ENCODE data around the gene BNC2. TPM values are rescaled to one million over a fixed set of nuclear protein-coding genes. Genes with fewer than 3 reads are reported as not detected.

BNC2 gene
- total RNA-seq, 4 donors from 2014 or later = 20.5 to 55.4 (median 26.2) TPM

GRCh38 chr9:16417749-16418148 lies 452.7 kb downstream of the BNC2 start:
- Histone ChIP-seq H3K4me3 (no peak overlapping the region), H3K36me3 (no peaks in the 10 kb centered on the region), H3K27ac (peak overlapping the region; percentile 11 to 41 (median 28)), H3K4me1 (peaks cover 3 to 23% (median 5%) of the 10 kb centered on the region in 4 donors), H3K9me3 (no peaks in the 10 kb centered on the region), H3K27me3 (no peaks in the 10 kb centered on the region)
- WGBS, 2 donors (ENCODE audit: low coverage in 1 of 2) = 68 to 74% methylated on average over 3 of the region's 3 CpGs
- TF ChIP-seq CTCF (IDR thresholded peaks at IDR 0.05) (no peak), POLR2AphosphoS5 (IDR thresholded peaks at IDR 0.05) (no peak), EP300 (IDR thresholded peaks at IDR 0.05; ENCODE audit: low read depth) (no peak), POLR2A (IDR thresholded peaks at IDR 0.05) (no peak)
- in situ Hi-C loops (cut with MboI; ENCODE audit: low pct_ligation_motif_present in 1 of 4, low pct_unique_long_range_greater_than_20kb in 1 of 4, low sequenced_read_pairs in 3 of 4) = no loop called here
- intact Hi-C loops (cut with DNase I; ENCODE audit: low total_unique reads) = no loop called here
- DNase-seq = no peak

GRCh38 chr9:16417161-16417560 lies 453.3 kb downstream of the BNC2 start:
- Histone ChIP-seq H3K27ac (peak overlapping the region; percentile 24 to 41 (median 28)), H3K4me1 (peaks cover 3 to 24% (median 5%) of the 10 kb centered on the region in 4 donors), H3K9me3 (no peaks in the 10 kb centered on the region), H3K36me3 (no peaks in the 10 kb centered on the region), H3K27me3 (no peaks in the 10 kb centered on the region), H3K4me3 (no peak overlapping the region)
- WGBS, 2 donors (ENCODE audit: low coverage in 1 of 2) = 40 to 44% methylated on average over 2 to 3 of the region's 3 CpGs
- no peak for TF ChIP-seq EP300 (IDR thresholded peaks at IDR 0.05; ENCODE audit: low read depth)
- peak in 1 of 3 donors; percentile 33 for TF ChIP-seq POLR2AphosphoS5 (IDR thresholded peaks at IDR 0.05)
- no peak for TF ChIP-seq CTCF (IDR thresholded peaks at IDR 0.05)
- in situ Hi-C loops (cut with MboI; ENCODE audit: low pct_ligation_motif_present in 1 of 4, low pct_unique_long_range_greater_than_20kb in 1 of 4, low sequenced_read_pairs in 3 of 4) (no loop called here), intact Hi-C loops (cut with DNase I; ENCODE audit: low total_unique reads) (no loop called here)
- DNase-seq = no peak

- TF ChIP-seq POLR2A (IDR thresholded peaks at IDR 0.05) = no peak
- 50 to 55% methylated on average over 3 of the region's 3 CpGs for WGBS, 2 donors (ENCODE audit: low coverage in 1 of 2)
- in situ Hi-C loops (cut with MboI; ENCODE audit: low pct_ligation_motif_present in 1 of 4, low pct_unique_long_range_greater_than_20kb in 1 of 4, low sequenced_read_pairs in 3 of 4) = no loop called here
These were observed 456.0 kb downstream of the BNC2 start for GRCh38 chr9:16414451-16414850.

GRCh38 chr9:16413509-16414016 lies 456.9 kb downstream of the BNC2 start:
- no peak overlapping the region for H3K4me3 ChIP-seq
- H3K9me3 ChIP-seq = no peaks in the 10 kb centered on the region
- H3K4me1 ChIP-seq = peaks cover 3 to 24% (median 5%) of the 10 kb centered on the region in 4 donors
- in situ Hi-C loops (cut with MboI; ENCODE audit: low pct_ligation_motif_present in 1 of 4, low pct_unique_long_range_greater_than_20kb in 1 of 4, low sequenced_read_pairs in 3 of 4) = no loop called here
- WGBS, 2 donors (ENCODE audit: low coverage in 1 of 2) = 47 to 64% methylated on average over 9 of the region's 9 CpGs
- no peak for DNase-seq
- no peaks in the 10 kb centered on the region for H3K36me3 ChIP-seq
- no peaks in the 10 kb centered on the region for H3K27me3 ChIP-seq
- TF ChIP-seq CTCF (IDR thresholded peaks at IDR 0.05) = no peak
- TF ChIP-seq EP300 (IDR thresholded peaks at IDR 0.05; ENCODE audit: low read depth) = no peak
- peak; percentile 58 to 80 (median 66) for TF ChIP-seq POLR2AphosphoS5 (IDR thresholded peaks at IDR 0.05)
- TF ChIP-seq POLR2A (IDR thresholded peaks at IDR 0.05) = no peak
- intact Hi-C loops (cut with DNase I; ENCODE audit: low total_unique reads) = no loop called here
- H3K27ac ChIP-seq = peak overlapping the region; percentile 10 to 54 (median 38)

More at GRCh38 chr9:16414451-16414850, 456.0 kb downstream of the BNC2 start:
- H3K36me3 ChIP-seq = no peaks in the 10 kb centered on the region
- H3K27me3 ChIP-seq = no peaks in the 10 kb centered on the region
- H3K9me3 ChIP-seq = no peaks in the 10 kb centered on the region
- DNase-seq = no peak
- intact Hi-C loops (cut with DNase I; ENCODE audit: low total_unique reads) = no loop called here
- H3K4me1 ChIP-seq = peaks cover 3 to 24% (median 5%) of the 10 kb centered on the region in 4 donors
- no peak overlapping the region for H3K4me3 ChIP-seq
- peak overlapping the region in 3 of 4 donors; percentile 10 to 54 (median 20) for H3K27ac ChIP-seq

GRCh38 chr9:16412740-16413139 lies 457.7 kb downstream of the BNC2 start:
- no peaks in the 10 kb centered on the region for H3K36me3 ChIP-seq
- no peaks in the 10 kb centered on the region for H3K9me3 ChIP-seq
- intact Hi-C loops (cut with DNase I; ENCODE audit: low total_unique reads) (no loop called here), in situ Hi-C loops (cut with MboI; ENCODE audit: low pct_ligation_motif_present in 1 of 4, low pct_unique_long_range_greater_than_20kb in 1 of 4, low sequenced_read_pairs in 3 of 4) (no loop called here)
- H3K4me3 ChIP-seq = no peak overlapping the region
- no peaks in the 10 kb centered on the region for H3K27me3 ChIP-seq
- whole genome bisulfite sequencing, 2 donors (ENCODE audit: low coverage in 1 of 2) = 44 to 46% methylated on average over 4 of the region's 4 CpGs
- no peak for DNase-seq
- TF ChIP-seq POLR2AphosphoS5 (IDR thresholded peaks at IDR 0.05) = no peak
- TF ChIP-seq CTCF (IDR thresholded peaks at IDR 0.05) = no peak
- no peak for TF ChIP-seq EP300 (IDR thresholded peaks at IDR 0.05; ENCODE audit: low read depth)
- TF ChIP-seq POLR2A (IDR thresholded peaks at IDR 0.05) = no peak
- peak overlapping the region in 2 of 4 donors; percentile 1 to 7 for H3K27ac ChIP-seq
- H3K4me1 ChIP-seq = peaks cover 3 to 24% (median 5%) of the 10 kb centered on the region in 4 donors
